Astrocyte of the hippocampus (primary cell): ENCODE measurements around the gene S100G.
"Not testable (repeated sequence)": the region's sequence is repeated elsewhere in the genome, so short reads cannot be mapped to it uniquely, and the experiment has no call there.

ENCODE experiments used
- DNase-seq: peaks from one replicate; pipeline ENCODE4 v3.0.0; 2011; ENCODE audit warnings: low read depth, low spot score

S100G gene

GRCh38 chrX:16649858-16650257 lies at the start of gene S100G:
Gene S100G (plus strand): TSS chrX:16650158. CDS start chrX:16651007, 849 bp downstream.
- DNase-seq, result no peak

DNA sequence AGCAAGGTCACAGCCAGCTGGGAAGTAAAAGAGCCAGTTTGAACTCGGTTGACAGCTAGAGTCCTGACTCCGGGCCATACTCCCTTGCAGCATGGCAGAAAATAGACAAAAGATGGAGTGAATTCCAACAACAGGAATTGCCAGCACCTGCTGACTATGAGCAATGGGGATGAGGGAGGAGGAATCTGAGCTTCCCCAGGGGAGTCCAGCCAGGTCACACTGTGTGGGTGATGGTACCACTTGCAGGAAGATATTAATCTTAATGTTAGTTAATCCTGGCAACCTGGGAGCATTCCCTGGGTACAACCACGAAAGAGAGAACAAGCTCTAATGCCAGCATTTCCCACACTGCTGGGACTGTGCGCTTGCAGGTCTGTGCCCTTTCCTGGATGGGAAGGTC lies 48.1 kb upstream of the S100G start:
- DNase-seq, result no peak

DNA sequence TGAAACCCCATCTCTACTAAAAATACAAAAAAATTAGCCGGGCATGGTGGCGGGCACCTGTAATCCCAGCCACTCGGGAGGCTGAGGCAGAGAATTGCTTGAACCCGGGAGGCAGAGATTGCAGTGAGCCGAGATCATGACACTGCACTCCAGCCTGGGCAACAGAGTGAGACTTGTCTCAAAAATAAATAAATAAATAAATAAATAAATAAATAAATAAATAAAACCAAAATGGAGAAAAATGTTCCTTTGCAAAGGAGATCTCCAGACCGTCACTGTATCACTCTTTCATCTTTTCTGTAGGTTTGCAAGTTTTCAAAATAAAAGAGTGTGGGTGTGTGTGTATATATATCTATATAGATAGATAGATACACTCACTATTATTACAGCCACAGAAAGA lies 46.7 kb upstream of the S100G start:
- DNase-seq, result not testable (repeated sequence)

DNA sequence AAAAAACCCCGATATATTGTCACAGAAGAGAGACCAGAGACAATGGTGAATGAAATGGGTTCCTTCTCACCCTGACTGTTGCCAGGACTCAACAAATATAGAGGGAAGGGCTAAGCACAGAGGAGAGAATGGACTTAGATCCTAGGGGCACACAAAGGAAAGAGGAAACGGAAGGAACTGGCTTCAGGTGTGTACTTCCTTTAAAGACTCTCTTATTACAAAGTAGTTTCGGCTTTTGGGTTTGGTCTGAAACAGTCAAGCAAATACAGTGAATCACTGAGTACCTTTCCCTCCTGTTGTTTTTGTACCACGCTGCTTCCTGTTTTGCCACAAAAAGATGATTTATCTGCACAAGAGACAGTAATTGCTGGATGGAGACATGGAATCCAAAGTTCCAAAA lies 46.1 kb upstream of the S100G start:
- no peak for DNase-seq

DNA sequence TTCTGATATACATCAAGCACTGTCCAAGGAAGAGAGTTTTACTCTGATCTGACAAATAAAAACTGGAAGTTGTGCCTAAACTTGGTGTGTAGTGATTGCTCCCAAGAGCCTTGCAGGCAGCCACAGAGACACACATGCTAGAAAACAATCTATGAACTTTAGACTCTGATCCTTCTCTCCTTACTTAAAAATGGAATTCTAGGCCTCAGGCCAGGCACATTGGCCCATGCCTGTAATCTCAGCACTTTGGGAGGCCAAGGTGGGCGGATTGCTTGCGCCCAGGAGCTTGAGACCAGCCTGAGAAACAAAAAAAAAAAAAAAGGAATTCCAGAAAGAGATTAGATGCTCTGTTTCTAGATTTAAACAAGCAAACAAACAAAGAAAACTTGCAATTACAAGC lies 45.6 kb upstream of the S100G start:
- no peak for DNase-seq

GRCh38 chrX:16606142-16606720 lies 43.7 kb upstream of the S100G start:
- DNase-seq, result peak; percentile 27

DNA sequence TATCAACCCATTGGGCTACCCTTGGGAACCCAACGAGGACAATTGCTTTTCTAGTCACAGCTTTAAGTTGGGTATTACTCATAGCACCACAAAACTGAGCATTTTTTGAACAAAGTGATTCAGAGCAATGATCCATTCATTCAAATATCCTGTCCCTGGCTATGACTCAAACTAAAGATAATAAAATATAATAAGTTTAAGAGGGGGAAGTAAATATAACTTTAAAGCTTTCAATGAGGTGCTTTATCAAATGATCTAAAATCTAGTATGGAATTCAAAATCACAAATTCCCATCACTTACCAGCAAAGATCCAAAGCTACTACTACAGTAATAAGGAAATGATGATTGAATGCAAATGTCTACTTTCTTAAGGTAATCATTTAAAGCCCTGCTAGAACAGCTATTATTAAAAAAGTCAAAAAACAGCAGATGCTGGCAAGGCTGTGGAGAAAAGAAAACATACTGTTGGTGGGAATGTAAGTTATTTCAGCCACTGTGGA lies 39.8 kb upstream of the S100G start:
- DNase-seq, result peak; percentile 23

- DNase-seq, result not testable (repeated sequence)
Observed at GRCh38 chrX:16610654-16611053, 39.3 kb upstream of the S100G start.

GRCh38 chrX:16612257-16612897 lies 37.6 kb upstream of the S100G start:
- no peak for DNase-seq

GRCh38 chrX:16617382-16617781 lies 32.6 kb upstream of the S100G start:
- DNase-seq, result no peak

- no peak for DNase-seq
Observed at GRCh38 chrX:16618422-16618821, 31.5 kb upstream of the S100G start.

GRCh38 chrX:16619024-16619423 lies 30.9 kb upstream of the S100G start:
- no peak for DNase-seq

DNA sequence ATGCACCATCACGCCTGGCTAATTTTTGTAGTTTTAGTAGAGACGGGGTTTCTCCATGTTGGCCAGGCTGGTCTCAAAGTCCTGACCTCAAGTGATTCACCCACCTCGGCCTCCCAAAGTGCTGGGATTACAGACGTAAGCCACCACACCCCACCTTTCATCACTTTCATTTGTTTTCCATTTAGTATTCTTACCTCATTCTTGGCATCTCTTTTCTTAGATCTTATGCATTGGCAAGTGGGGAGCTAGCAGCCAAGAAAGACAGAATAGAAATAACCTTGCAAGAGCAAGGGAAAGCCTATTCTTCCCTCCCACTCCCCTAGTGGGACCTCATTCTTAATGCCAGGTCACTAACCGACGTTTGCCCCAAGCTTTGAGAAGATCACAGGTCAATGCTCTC lies 21.4 kb upstream of the S100G start:
- peak; percentile 69 for DNase-seq

- DNase-seq, result peak; percentile 75
Observed at GRCh38 chrX:16628946-16629595, 20.9 kb upstream of the S100G start.

DNA sequence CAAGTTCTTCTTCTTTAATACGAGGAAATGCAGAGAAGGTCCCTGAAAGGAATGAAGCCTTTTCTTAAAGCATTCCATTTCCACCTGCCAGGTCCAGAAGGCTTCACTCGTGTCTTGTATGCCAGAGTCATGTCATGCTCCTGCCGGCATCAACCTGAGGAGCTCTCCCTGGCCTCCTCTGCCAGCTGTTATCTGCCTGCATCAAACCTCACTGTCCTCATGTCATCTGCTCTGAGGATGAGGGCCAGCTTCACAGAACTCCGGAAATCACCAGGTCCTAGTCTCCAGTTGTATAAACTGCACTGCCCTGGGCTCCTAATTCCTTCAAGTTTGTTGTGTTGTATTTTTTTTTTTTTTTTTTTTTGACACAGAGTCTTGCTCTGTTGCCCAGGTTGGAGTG lies 20.0 kb upstream of the S100G start:
- no peak for DNase-seq

DNA sequence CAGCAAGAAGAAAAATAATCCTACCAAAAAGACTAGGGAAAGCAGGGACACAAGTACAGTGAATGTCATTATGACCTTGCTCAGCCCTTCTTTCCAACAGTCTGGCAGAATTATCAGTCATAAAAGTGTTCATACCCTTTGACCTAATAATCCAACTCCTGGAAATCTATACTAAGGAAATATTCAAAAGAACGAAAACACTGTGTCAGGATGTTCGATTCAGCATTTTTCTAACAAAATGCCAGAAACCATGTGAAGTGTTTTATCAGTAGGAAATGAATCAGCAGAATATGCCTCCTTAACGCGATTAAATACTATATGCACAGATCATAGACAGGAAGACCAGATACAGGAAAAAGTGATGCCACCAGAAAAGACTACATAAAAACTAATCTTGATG lies 16.2 kb upstream of the S100G start:
- DNase-seq, result no peak

DNA sequence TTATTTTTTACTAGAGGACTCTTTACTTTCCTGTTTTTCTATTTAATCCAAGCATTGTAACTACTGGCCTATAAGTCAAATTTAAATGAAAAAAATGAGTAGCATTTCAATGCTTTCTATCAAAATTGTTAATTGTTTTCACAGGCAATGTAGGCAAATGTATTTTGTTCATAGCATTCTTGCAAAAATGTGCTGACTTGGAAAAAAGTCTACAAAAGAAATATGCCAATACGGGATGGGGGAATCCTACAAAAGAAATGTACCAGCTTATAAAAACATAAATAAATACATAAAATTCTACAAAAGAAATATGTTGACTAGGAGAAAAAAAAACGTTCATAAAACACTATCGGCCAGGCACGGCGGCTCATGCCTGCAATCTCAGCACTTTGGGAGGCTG lies 14.9 kb upstream of the S100G start:
- no peak for DNase-seq

DNA sequence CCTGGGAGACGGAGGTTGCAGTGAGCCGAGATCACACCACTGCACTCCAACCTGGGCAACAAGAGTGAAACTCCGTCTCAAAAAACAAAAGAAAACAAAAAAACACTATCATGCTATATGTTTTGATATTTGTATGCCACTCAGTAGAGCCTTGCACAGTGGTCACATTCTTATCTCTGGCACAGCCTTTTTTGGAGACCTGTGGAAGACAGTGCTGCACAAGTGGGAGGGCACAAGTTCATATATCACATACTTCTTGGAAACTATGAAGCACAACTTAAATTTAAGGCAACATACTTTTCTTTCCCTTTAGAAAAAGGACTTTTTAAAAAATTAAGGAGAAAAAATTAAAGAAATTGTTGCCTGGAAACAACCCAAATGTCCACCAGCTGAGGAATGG lies 14.4 kb upstream of the S100G start:
- no peak for DNase-seq

- DNase-seq, result no peak
Observed at GRCh38 chrX:16638533-16638932, 11.4 kb upstream of the S100G start.

GRCh38 chrX:16639966-16640365 lies 10.0 kb upstream of the S100G start:
- no peak for DNase-seq

DNA sequence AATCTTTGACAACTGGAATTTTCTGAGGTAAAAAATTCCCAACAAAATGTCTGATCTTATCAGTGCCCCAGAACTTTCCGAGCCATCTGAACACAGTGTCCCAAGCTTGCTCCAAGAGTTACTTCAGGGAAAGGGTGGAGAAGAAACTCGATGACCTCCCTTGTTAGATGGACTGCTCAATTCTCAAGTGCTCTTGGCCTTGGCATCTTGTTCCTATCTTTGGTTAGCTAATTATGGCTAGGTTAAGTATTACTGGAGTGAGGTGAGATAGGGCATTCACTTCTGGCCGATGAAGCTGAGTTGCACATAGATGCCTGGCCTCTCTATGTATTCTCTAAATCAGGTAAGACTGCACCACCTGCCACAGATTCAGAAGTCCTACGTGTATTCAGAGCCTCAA lies 9.1 kb upstream of the S100G start:
- DNase-seq, result no peak

DNA sequence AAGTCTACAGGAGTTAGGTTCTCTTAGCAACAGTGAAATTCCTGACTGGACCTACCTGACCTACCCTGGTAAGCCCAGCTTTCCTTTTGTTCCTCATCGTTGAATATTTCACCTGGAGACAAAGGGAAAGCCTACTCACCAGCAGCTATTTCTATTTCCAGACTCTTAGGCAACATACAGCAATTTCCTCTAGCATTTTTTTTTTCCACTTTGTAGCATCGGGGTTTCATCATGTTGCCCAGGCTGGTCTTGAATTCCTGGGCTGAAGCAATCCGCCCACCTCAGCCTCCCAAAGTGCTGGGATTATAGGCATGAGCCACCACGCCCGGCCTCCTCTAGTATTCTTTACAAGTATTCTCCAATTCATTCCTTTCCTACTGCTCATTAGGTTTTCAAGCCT lies 6.8 kb upstream of the S100G start:
- DNase-seq, result no peak
